ENCODE measurements around the gene LOXL4. TPM values are rescaled to one million over a fixed set of nuclear protein-coding genes. Genes with fewer than 3 reads are reported as not detected.

Gene LOXL4
- total RNA-seq, 1 experiment from 2014 or later: 0.13 TPM

- peaks cover 10 to 16% of the 10 kb centered on the region in 2 experiments for H3K4me1 Mint-ChIP-seq
- H3K27ac Mint-ChIP-seq: no peak overlapping the region; a peak in 1 of 7 replicates
- no peak overlapping the region for H3K4me2 ChIP-seq (ENCODE audit: insufficient read depth, insufficient read length, low read length)
- DNase-seq: no peak
- H2BK20ac ChIP-seq (ENCODE audit: low read depth, low read length, poor library complexity, severe bottlenecking): no peak overlapping the region
- no peak overlapping the region for H3K18ac ChIP-seq (ENCODE audit: insufficient read length, low read depth, low read length)
- H3K14ac ChIP-seq (ENCODE audit: insufficient read depth, low read length): no peak overlapping the region; the same call in 1 of the 2 replicates
- no peaks in the 10 kb centered on the region for H3K9me3 Mint-ChIP-seq
- no peaks in the 10 kb centered on the region for H4K20me1 ChIP-seq (ENCODE audit: control insufficient read depth, insufficient read depth, insufficient read length)
- H4K91ac ChIP-seq (ENCODE audit: insufficient read length, low read depth, low read length): no peak overlapping the region
- no peak overlapping the region for H3K23ac ChIP-seq (ENCODE audit: insufficient read length, low read depth, low read length)
- no peak overlapping the region for H4K8ac ChIP-seq (replicated peaks; ENCODE audit: insufficient read length, low read depth, low read length)
- no peaks in the 10 kb centered on the region for H3K79me2 ChIP-seq (ENCODE audit: insufficient read depth, low read length)
- H3K4me1 ChIP-seq (ENCODE audit: insufficient read depth, low read length): no peaks in the 10 kb centered on the region
- no peak for TF ChIP-seq CTCF (conservative IDR thresholded peaks at IDR 0.05)
- no peak overlapping the region for H2BK120ac ChIP-seq (ENCODE audit: low read depth, low read length, poor library complexity, severe bottlenecking)
- no peaks in the 10 kb centered on the region for H3K9me3 ChIP-seq (ENCODE audit: control insufficient read depth, low read depth, low read length)
- no peak overlapping the region for H3K9ac ChIP-seq (ENCODE audit: extremely low read depth, insufficient read length, low read length)
- no peak overlapping the region for H3T11ph ChIP-seq (ENCODE audit: low read length)
- H3K4me3 Mint-ChIP-seq: no peak overlapping the region
- H3K4ac ChIP-seq (ENCODE audit: low read depth, low read length): no peak overlapping the region
- no peak overlapping the region for H3K27ac ChIP-seq (ENCODE audit: insufficient read length, low read depth, low read length)
- no peak overlapping the region for H3K56ac ChIP-seq (ENCODE audit: insufficient read length, low read depth, low read length)
- H2BK12ac ChIP-seq (ENCODE audit: insufficient read length, low read depth, low read length): no peak overlapping the region
- H2BK5ac ChIP-seq (ENCODE audit: insufficient read length, low read length): no peak overlapping the region
- no peaks in the 10 kb centered on the region for H3K27me3 ChIP-seq (ENCODE audit: insufficient read depth, low read length)
- WGBS (ENCODE audit: extremely low coverage, insufficient read length, low lambda C conversion rate): no CpG with 5 or more reads among the region's 7 CpGs
- no peak overlapping the region for H4K5ac ChIP-seq (ENCODE audit: insufficient read length, low read depth, low read length)
- no peaks in the 10 kb centered on the region for H3K79me1 ChIP-seq (ENCODE audit: insufficient read depth, low read depth, low read length, poor library complexity, severe bottlenecking)
- no peak overlapping the region for H2BK15ac ChIP-seq (ENCODE audit: low read depth, low read length)
- H2AFZ ChIP-seq (ENCODE audit: low read length): no peak overlapping the region
- H2AK5ac ChIP-seq (ENCODE audit: insufficient read length, low read length): no peak overlapping the region
- H3K36me3 Mint-ChIP-seq (ENCODE audit: insufficient read depth in 1 of 3, low read depth in 3 of 3): peaks cover 0 to 10% (median 7%) of the 10 kb centered on the region in 3 experiments; a peak in 3 of 7 replicates
- H3K27me3 Mint-ChIP-seq (ENCODE audit: low read depth): no peaks in the 10 kb centered on the region
- no peaks in the 10 kb centered on the region for H3K23me2 ChIP-seq (ENCODE audit: insufficient read length, low read depth, low read length, poor library complexity, severe bottlenecking)
Observed at GRCh38 chr10:98252464-98252863, 15.5 kb downstream of the LOXL4 start.

Data from H9 (cell line).